BJ (cell line): ENCODE results near the gene CCDC124. TPM values are rescaled to one million over a fixed set of nuclear protein-coding genes. Genes with fewer than 3 reads are reported as not detected.

ENCODE experiments used
- CTCF ChIA-PET: fragments of 350-600 bp; formaldehyde crosslinking; extraction: SDS; loops from one replicate; lab custom pipeline; 2021; ENCODE audit warnings: antibody characterized with exemption, inconsistent platforms; lab: Yijun Ruan, JAX
- POLR2A ChIA-PET: fragments of 300-600 bp; sonication (Branson Sonifier 250); formaldehyde crosslinking; extraction: SDS; loops from one replicate; lab custom pipeline; 2021; ENCODE audit warnings: antibody characterized with exemption; lab: Charles Lee
- DNase-seq: peaks from one replicate; pipeline ENCODE4 v3.0.0-alpha.2; 2011; ENCODE audit warnings: low read depth
- H3K27me3 ChIP-seq: 2 replicates; pipeline ENCODE4 v1.6.0; 2011; ENCODE audit warnings: low read length; ENCODE audit not compliant: control insufficient read depth, insufficient read depth
- H3K36me3 ChIP-seq: 2 replicates; pipeline ENCODE4 v1.5.1; 2011; ENCODE audit warnings: low read length; ENCODE audit not compliant: control insufficient read depth, insufficient read depth
- H3K4me3 ChIP-seq: 2 replicates; pipeline ENCODE4 v1.5.1; 2011; ENCODE audit warnings: low read depth, mild to moderate bottlenecking, control low read depth, low read length
- CTCF ChIP-seq: IDR thresholded peaks from 2 replicates; pipeline ENCODE4 v1.5.1; 2011; ENCODE audit warnings: low read depth, mild to moderate bottlenecking, control low read depth, inconsistent platforms, low read length, moderate library complexity; ENCODE audit not compliant: insufficient read depth
- polyA plus RNA-seq: library from polyadenylated mRNA; depleted of rRNA; stranded (reverse); fragments of >200 nt; gene quantifications from 2 replicates; pipeline ENCODE4 v1.2.3, GENCODE V29; 2011

The CCDC124 gene
- polyA plus RNA-seq, 1 experiment, result 40.8 TPM

GRCh38 chr19:17951157-17951989, 18.6 kb downstream of the CCDC124 start:
- POLR2A ChIA-PET, result no interaction called here
- CTCF ChIA-PET, result interaction anchor here (0.6 to 1.5 kb wide), 2 partner anchors 13 to 47 kb away, joined by 3 to 5 read pairs; no protein-coding TSS in a partner anchor
- H3K36me3 ChIP-seq, result no peaks in the 10 kb centered on the region
- no peak for DNase-seq
- peaks cover 40% of the 10 kb centered on the region for H3K27me3 ChIP-seq
- TF ChIP-seq CTCF, result no peak
- H3K4me3 ChIP-seq, result no peak overlapping the region

- Histone ChIP-seq H3K36me3 (no peaks in the 10 kb centered on the region), H3K4me3 (no peak overlapping the region), H3K27me3 (peaks cover 40% of the 10 kb centered on the region)
- no peak for DNase-seq
- POLR2A ChIA-PET, result interaction anchor here (0.6 kb wide), 1 partner anchor 89 kb away, joined by 3 read pairs; no protein-coding TSS in a partner anchor
- CTCF ChIA-PET, result interaction anchor here (0.9 to 2.3 kb wide), 3 partner anchors 14 to 45 kb away, joined by 3 to 11 read pairs (median 5); no protein-coding TSS in a partner anchor
- TF ChIP-seq CTCF, result no peak
These were observed 19.5 kb downstream of the CCDC124 start for GRCh38 chr19:17951990-17952976.

- peaks cover 45% of the 10 kb centered on the region for H3K27me3 ChIP-seq
- POLR2A ChIA-PET, result no interaction called here
- H3K36me3 ChIP-seq, result no peaks in the 10 kb centered on the region
- no peak for TF ChIP-seq CTCF
- CTCF ChIA-PET, result interaction anchor here (0.9 to 3.6 kb wide), 3 partner anchors 15 to 44 kb away, joined by 3 to 16 read pairs (median 11); no protein-coding TSS in a partner anchor
- H3K4me3 ChIP-seq, result no peak overlapping the region
- no peak for DNase-seq
These were observed 20.5 kb downstream of the CCDC124 start for GRCh38 chr19:17953316-17953801.

GRCh38 chr19:17953869-17954268, 21.1 kb downstream of the CCDC124 start:
- TF ChIP-seq CTCF, result no peak

More at GRCh38 chr19:17953869-17954268, 21.1 kb downstream of the CCDC124 start:
- Histone ChIP-seq H3K27me3 (peaks cover 45% of the 10 kb centered on the region), H3K36me3 (no peaks in the 10 kb centered on the region), H3K4me3 (no peak overlapping the region)
- CTCF ChIA-PET, result interaction anchor here (2.3 to 3.6 kb wide), 2 partner anchors 16 to 43 kb away, joined by 11 to 16 read pairs; no protein-coding TSS in a partner anchor
- DNase-seq, result no peak
- POLR2A ChIA-PET, result no interaction called here
